VCaP (cell line): ENCODE results near the gene SLX4.

ENCODE experiments used
- H3K27ac ChIP-seq: fragments of 450-650 bp; 2 replicates; pipeline ENCODE4 v1.5.1; 2017
- TF ChIP-seq, protein P1 (sequence below): fragments of 450-650 bp; conservative IDR thresholded peaks from 2 replicates; pipeline ENCODE4 v1.5.1; 2017; ENCODE audit warnings: mild to moderate bottlenecking, moderate library complexity

SLX4 gene

DNA sequence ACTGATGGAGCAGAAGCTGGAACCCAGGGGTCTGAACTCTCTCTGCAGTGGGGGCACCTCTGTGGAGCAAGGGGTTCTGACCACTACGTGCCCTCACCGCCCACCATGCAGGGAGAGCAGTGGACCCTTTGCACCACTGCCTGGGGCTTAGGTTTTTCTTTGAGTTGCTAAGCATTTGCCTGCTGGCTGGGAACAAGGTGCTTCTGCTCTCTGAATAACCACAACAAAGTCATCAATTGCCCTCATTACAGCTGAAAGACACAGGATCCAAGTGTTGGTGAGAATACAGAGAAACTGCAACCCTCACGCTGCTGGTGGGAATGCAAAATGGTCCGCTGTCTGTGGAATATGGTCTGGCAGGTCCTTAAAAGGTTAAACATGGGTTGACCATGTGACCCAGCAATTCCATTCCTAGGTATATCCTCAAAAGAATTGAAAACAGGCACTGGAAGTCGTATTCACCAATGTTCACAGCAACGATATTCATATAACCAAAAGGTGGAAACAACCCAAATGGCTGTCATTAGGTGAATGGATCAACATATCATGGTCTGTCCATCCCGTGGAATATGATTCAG, 57.0 kb downstream of the SLX4 start:
- TF ChIP-seq, protein P1, sequence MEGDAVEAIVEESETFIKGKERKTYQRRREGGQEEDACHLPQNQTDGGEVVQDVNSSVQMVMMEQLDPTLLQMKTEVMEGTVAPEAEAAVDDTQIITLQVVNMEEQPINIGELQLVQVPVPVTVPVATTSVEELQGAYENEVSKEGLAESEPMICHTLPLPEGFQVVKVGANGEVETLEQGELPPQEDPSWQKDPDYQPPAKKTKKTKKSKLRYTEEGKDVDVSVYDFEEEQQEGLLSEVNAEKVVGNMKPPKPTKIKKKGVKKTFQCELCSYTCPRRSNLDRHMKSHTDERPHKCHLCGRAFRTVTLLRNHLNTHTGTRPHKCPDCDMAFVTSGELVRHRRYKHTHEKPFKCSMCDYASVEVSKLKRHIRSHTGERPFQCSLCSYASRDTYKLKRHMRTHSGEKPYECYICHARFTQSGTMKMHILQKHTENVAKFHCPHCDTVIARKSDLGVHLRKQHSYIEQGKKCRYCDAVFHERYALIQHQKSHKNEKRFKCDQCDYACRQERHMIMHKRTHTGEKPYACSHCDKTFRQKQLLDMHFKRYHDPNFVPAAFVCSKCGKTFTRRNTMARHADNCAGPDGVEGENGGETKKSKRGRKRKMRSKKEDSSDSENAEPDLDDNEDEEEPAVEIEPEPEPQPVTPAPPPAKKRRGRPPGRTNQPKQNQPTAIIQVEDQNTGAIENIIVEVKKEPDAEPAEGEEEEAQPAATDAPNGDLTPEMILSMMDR, result no peak
- H3K27ac ChIP-seq, result peak overlapping the region; percentile 73

DNA sequence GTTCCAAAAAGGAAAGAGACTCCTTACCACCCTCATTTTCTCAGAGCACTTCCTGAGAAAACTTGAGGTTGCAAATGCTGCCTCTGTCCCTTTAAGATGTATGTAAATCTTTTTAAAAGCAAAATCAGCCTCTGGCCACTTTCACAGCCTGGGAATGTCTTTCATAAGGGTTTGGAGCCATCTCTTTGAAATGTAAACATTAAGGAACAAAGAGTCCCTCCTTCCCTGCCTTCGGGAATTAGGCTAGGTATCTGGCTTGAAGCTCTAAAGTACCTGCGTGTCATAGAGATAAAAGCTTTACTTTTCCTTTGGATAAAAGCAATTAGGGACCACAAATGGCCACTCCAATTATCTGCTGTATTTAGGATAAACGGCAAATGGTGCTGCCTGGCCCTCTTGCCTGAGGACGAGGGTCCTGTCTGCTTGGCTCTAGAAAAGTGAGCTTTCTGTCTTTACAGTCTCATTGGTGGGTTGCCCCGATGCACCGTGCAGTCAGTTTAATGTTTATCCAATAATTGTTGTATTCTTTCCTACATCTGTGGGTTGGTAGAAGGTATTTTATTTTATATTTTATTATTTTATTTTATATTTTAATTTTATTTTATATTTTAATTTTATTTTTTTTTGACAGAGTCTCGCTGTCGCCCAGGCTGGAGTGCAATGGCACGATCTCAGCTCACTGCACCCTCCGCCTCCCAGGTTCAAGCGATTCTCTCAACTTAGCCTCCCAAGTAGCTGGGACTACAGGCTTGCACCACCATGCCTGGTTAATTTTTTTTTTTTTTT, 58.1 kb downstream of the SLX4 start:
- TF ChIP-seq, protein P1, result no peak
- peak overlapping the region; percentile 73 for H3K27ac ChIP-seq

DNA sequence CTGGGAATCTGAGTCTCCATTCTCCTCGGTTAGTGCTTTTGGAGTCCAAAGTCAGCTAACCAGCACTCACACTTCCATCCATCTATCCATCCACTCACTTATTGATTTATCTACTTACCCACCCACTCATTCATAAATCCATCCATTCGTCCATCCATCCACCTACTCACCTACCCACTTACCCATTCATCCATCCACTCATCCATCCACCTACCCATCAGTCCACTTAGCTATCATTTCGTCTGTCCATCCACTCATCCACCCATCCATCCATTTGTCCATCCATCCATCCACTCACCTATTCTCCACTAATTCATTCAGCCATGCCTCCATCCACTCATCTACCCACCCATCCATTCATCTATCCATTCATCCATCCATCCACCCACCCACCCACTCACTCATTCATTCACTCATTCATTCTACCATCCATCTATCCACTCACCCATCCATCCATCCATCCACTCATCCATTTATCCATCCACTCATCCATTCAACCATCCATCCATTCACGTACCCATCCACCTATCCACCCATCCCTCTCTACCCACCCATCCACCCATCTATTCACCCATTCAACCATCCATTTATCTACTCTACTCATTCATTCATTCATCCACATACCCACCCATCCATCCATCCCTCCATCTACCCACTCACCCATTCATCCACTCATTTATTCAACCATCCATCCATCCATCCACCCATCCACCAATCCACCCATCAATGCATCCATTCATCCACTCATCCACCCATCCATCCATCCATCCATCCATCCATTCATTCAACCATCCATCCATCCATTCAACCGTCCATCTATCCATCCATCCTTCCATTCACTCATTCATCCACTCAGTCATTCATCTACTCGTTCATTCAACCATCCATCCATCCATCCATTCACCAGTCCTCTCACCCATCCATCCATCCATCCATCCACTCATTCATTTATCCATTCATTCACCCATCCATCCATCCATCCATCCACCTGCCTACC, 60.3 kb downstream of the SLX4 start:
- TF ChIP-seq, protein P1, result no peak
- H3K27ac ChIP-seq, result no peak overlapping the region

DNA sequence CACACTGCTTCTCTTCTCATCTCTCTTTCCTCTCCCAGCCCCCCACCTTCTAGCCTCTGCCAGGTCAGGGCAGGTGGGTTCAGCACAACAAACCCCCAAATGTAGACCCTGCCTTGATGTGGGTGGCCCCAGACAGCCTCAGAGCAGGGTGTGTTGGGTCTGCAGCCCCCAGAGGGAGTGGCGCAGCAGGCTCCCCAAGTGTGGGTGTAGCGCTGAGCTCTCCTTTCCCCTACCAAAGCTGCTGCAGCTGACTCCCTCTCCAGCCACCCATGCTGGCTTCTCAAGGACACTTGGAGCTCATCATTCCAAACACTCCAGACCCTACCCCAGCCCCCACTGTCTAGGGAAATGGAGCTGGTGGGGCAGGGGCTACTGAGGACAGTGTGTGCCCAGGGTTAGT, 61.5 kb downstream of the SLX4 start:
- TF ChIP-seq, protein P1, result no peak
- H3K27ac ChIP-seq, result no peak overlapping the region

DNA sequence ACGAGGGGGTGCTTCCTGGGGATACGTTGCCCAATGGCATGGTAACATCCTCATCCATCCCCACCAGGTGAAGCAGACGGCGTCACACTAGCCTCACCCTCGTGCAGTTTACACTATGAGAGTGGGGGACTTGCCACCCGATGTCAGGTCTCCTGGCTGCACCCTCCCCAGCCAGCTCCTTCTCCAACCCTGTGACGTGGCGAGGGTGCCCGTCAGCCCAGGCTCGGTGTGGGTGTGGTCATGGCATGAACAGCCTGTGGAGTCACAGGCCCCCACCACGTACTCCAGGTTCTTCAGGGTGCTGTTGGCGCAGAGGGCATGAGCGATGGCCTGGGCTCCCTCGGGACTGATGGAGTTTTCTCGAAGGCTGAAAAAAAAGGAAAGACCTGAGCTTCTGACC, 62.5 kb downstream of the SLX4 start:
- TF ChIP-seq, protein P1, result no peak
- H3K27ac ChIP-seq, result no peak overlapping the region

DNA sequence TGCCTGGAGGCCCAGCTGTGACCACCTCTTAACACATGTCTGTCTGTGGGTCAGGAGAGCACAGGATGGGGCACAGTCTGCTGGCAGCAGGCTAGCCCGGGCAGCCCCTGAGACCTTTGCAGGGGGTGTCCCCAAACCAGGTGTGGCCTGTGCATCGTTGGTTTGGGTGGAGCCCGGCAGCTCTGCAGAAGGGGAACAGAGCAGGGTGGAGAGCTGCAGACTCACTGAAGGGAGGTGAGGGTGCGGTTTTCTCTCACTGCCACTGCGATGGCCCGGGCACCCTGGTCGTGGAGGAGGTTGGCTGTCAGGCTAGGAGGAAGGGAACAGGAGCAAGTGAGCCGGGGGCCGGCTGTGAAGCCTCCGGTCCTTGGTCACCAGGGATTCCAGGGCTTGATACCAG, 63.0 kb downstream of the SLX4 start:
- TF ChIP-seq, protein P1, result no peak

More for the DNA sequence above, 63.0 kb downstream of the SLX4 start:
- H3K27ac ChIP-seq, result no peak overlapping the region
